ENCODE results near the gene AOPEP.

The AOPEP gene

GRCh38 chr9:94911986-94912635, 185.6 kb downstream of the AOPEP start:
- DNase-seq (ENCODE audit: low spot score), result no peak
- Histone ChIP-seq H3K4me3 (no peak overlapping the region), H3K27ac (peak overlapping the region in 1 of 2 donors; percentile 11)
- no peak for TF ChIP-seq CTCF (IDR thresholded peaks at IDR 0.05)

- DNase-seq (ENCODE audit: low spot score), result peak; percentile 31
- TF ChIP-seq CTCF (IDR thresholded peaks at IDR 0.05), result no peak
- Histone ChIP-seq H3K4me3 (no peak overlapping the region), H3K27ac (peak overlapping the region in 1 of 2 donors; percentile 11)
Observed at GRCh38 chr9:94912700-94913249, 186.3 kb downstream of the AOPEP start.

GRCh38 chr9:94913550-94913949, 187.1 kb downstream of the AOPEP start:
- peak overlapping the region; percentile 58 to 83 for H3K27ac ChIP-seq
- TF ChIP-seq CTCF (IDR thresholded peaks at IDR 0.05), result no peak
- no peak overlapping the region for H3K4me3 ChIP-seq
- DNase-seq (ENCODE audit: low spot score), result no peak

- DNase-seq (ENCODE audit: low spot score), result peak; percentile 43
- H3K27ac ChIP-seq, result peak overlapping the region; percentile 58 to 83
- TF ChIP-seq CTCF (IDR thresholded peaks at IDR 0.05), result no peak
- no peak overlapping the region for H3K4me3 ChIP-seq
Observed at GRCh38 chr9:94915476-94916450, 189.3 kb downstream of the AOPEP start.

- H3K4me3 ChIP-seq, result no peak overlapping the region
- H3K27ac ChIP-seq, result peak overlapping the region in 1 of 2 donors; percentile 27
- TF ChIP-seq CTCF (IDR thresholded peaks at IDR 0.05), result no peak
- peak; percentile 62 for DNase-seq (ENCODE audit: low spot score)
Observed at GRCh38 chr9:94916956-94917355, 190.5 kb downstream of the AOPEP start.

- no peak for TF ChIP-seq CTCF (IDR thresholded peaks at IDR 0.05)
- Histone ChIP-seq H3K4me3 (no peak overlapping the region), H3K27ac (peak overlapping the region in 1 of 2 donors; percentile 43)
- DNase-seq (ENCODE audit: low spot score), result peak; percentile 46
Observed at GRCh38 chr9:94918038-94918753, 191.7 kb downstream of the AOPEP start.

Measured in coronary artery (tissue), 2 donors.